GM21717 (cell line): ENCODE measurements around the gene CARNS1.
"Not testable (repeated sequence)": the region's sequence is repeated elsewhere in the genome, so short reads cannot be mapped to it uniquely, and the experiment has no call there.

Experiments used
- ATAC-seq: cut with Tn5 transposase; IDR thresholded peaks from one replicate; pipeline ENCODE4 v1.9.1; 2021; ENCODE audit warnings: mild to moderate bottlenecking, moderate library complexity; ENCODE audit not compliant: unreplicated experiment

Gene CARNS1

GRCh38 chr11:67395555-67396258 lies 19.8 kb upstream of the CARNS1 start:
- ATAC-seq = no peak

- no peak for ATAC-seq
Measured at GRCh38 chr11:67396259-67396581, 19.3 kb upstream of the CARNS1 start.

- no peak for ATAC-seq
Measured at GRCh38 chr11:67396587-67397389, 18.7 kb upstream of the CARNS1 start.

GRCh38 chr11:67397536-67397935 lies 17.9 kb upstream of the CARNS1 start:
- ATAC-seq = no peak

GRCh38 chr11:67397986-67398660 lies 17.4 kb upstream of the CARNS1 start:
- no peak for ATAC-seq

GRCh38 chr11:67398661-67399563 lies 16.6 kb upstream of the CARNS1 start:
- ATAC-seq = no peak

- ATAC-seq = no peak
Measured at GRCh38 chr11:67400251-67400941, 15.1 kb upstream of the CARNS1 start.

GRCh38 chr11:67400942-67401494 lies 14.5 kb upstream of the CARNS1 start:
- peak; percentile 9 for ATAC-seq

GRCh38 chr11:67401495-67402191 lies 13.8 kb upstream of the CARNS1 start, which contains the start of gene PPP1CA:
PPP1CA (minus strand) TSS chr11:67401858; CDS start chr11:67401782, 76 bp downstream.
- peak; percentile 54 for ATAC-seq

- not testable (repeated sequence) for ATAC-seq
Measured at GRCh38 chr11:67402192-67402839, 13.2 kb upstream of the CARNS1 start.

- not testable (repeated sequence) for ATAC-seq
Measured at GRCh38 chr11:67403085-67403484, 12.4 kb upstream of the CARNS1 start.

GRCh38 chr11:67404515-67405195 lies 10.8 kb upstream of the CARNS1 start:
- ATAC-seq = no peak

- ATAC-seq = no peak
Measured at GRCh38 chr11:67405196-67405567, 10.3 kb upstream of the CARNS1 start.

- ATAC-seq = no peak
Measured at GRCh38 chr11:67405688-67406339, 9.7 kb upstream of the CARNS1 start.

GRCh38 chr11:67406420-67406968 lies 9.0 kb upstream of the CARNS1 start:
- ATAC-seq = no peak

GRCh38 chr11:67406969-67407687 lies 8.3 kb upstream of the CARNS1 start:
- ATAC-seq = no peak

GRCh38 chr11:67407688-67408163 lies 7.8 kb upstream of the CARNS1 start:
- no peak for ATAC-seq
